Endothelial cell of hepatic sinusoid (primary cell): ENCODE measurements around the gene GCA.

ENCODE experiments used
- in situ Hi-C: cut with HindIII; loops from 2 replicates; pipeline ENCODE4 v1.10.0; 2017; ENCODE audit warnings: low sequenced_read_pairs

GCA gene

GRCh38 chr2:162327134-162327769, 16.7 kb upstream of the GCA start:
- in situ Hi-C loops, result no loop called here

DNA sequence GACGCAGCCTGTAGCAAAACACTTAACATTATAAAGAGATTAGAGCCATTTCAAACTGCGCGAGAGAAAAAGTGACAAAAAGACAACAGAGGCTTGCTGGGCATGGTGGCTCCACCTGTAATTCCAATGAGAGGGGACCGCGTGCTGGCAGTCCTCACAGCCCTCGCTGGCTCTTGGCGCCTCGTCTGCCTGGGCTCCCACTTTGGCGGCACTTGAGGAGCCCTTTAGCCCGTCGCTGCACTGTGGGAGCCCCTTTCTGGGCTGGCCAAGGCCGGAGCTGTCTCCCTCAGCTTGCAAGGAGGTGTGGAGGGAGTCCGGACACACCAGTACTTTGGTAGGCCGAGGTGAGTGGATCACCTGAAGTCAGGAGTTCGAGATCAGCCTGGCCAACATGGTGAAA, 16.1 kb upstream of the GCA start:
- in situ Hi-C loops, result no loop called here

- in situ Hi-C loops, result no loop called here
Observed at GRCh38 chr2:162328424-162329157, 15.3 kb upstream of the GCA start.

DNA sequence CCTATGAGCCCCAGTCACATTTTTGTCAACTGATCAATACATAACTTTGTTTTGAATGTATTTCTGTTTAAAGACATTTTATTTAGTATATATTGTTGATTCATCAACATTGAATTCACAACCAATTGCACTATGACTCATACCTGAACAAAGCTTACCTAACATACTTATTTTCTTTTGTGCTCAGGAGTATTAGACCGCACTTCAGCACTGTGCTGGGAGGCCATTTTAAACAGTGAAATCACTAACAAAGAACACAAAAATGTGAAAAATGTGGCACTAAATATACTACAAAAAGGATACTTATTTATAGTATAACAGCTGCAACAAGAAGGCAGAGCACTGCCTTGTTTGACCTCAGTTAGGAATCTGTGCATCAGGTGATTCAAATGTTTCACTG, 13.1 kb upstream of the GCA start:
- in situ Hi-C loops, result no loop called here

GRCh38 chr2:162333968-162334367, 10.0 kb upstream of the GCA start:
- in situ Hi-C loops, result no loop called here

DNA sequence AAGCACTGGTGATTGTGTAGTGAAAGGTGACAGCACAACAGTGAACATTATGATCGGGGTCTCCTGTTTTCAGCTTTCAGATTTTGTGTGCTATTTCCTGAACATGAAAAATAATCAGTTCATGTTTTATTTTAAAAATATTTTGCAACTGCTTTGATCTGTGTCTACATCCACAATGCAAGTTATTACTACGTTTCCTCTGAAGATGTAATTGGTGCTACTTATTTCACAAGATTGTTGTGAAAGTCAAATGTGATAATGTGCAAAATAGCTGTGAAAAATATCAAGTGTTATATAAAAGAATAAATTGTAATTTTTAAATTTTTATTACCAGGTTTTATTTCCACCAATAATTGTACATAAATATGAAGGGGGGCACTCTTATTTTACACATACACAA, 6.1 kb upstream of the GCA start:
- in situ Hi-C loops, result no loop called here

GRCh38 chr2:162340822-162341221, 3.1 kb upstream of the GCA start:
- in situ Hi-C loops, result no loop called here

DNA sequence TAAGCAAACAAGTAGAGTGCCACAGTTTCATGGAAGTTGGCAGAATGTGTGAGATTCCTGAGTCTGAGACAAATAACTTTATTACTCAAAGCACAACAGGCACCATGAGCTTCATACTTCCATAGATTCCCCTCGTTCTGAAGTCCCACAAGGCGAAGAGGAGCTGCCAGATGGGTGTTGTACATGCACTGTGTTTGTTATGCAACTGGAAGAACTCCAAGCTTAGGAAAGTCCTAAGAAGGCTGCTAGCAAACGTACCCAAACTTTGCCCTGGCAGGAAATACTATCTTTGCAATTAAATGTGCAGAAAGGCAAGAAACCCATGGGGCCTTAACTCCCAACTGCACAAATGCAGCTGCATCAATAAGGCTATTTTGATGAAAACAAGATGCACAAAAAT, 1.6 kb upstream of the GCA start:
- in situ Hi-C loops, result no loop called here

DNA sequence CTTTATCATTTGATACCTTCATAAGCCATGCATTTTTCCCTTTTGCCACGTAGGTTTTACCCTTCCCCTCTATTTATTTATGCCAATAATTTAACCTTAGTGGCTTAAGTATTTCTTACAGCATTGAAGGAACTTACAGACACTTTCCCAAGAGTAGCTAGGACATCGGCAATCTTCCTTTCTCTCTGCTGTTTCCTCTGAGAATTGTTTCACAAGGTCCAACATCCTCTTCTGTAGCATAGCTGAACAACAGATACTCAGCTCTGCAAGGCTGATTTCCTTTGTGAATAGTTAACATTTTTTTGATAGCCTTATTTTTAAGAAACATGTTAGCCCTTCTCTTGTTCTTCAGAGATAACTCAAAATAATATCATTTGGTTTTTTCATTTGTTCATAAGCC, 1.1 kb upstream of the GCA start:
- in situ Hi-C loops, result no loop called here

DNA sequence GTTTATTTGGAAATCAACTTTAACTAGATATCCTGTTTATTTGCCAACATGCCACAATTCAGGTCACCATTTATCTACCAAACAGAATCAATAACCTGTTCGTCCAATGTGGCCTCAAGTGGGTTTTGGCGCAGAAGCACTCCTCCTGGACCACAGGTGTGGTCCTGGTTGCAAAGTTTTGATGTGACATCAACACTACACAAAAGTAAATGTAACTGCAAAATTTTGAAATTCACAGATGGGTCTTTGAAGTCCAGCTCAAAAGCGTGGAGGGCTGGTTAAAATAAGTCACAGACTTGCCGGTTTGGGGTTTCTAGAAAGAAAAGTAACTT, 474 bp upstream of the GCA start:
- in situ Hi-C loops, result no loop called here

DNA sequence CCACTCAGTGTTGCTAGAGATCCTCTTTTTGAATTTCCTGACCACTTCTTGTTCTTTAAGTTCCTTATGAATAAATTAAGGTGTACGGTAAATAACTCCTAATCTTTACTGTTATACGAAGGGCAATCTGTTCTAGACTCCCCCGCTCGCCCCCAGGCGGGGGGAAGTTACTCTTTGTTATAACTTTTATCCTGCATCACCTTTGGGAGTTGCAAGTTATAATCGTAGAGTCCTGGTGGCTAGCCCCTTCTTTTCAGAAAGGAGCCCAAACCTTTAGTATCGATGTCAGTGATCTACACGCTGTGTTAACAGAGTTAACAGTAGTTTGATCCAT, 652 bp downstream of the GCA start:
- in situ Hi-C loops, result no loop called here

- in situ Hi-C loops, result no loop called here
Observed at GRCh38 chr2:162365392-162365791, 21.5 kb downstream of the GCA start.

GRCh38 chr2:162368494-162368893, 24.6 kb downstream of the GCA start:
- in situ Hi-C loops, result no loop called here

DNA sequence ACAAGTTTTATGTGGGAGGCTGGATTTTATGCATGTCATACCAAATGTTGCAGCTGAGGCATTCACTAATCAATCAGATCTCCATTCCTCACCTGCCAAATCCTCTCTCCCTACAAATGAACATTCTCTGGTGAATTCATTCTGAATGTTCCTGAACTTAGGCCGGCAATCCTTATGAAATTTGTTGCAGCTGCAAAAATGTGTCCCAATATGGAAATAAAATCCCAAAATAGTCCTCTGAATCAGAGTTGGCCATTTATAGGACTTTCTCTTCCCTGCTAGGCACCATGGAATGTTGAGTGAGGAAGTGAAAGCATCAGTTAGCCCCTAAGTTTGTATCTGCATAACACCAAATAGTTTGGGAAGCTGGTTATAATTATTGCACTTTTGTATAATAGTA, 25.6 kb downstream of the GCA start:
- in situ Hi-C loops, result no loop called here

- in situ Hi-C loops, result no loop called here
Observed at GRCh38 chr2:162370931-162371330, 27.0 kb downstream of the GCA start.

- in situ Hi-C loops, result no loop called here
Observed at GRCh38 chr2:162372818-162373217, 28.9 kb downstream of the GCA start.

- in situ Hi-C loops, result no loop called here
Observed at GRCh38 chr2:162379719-162380580, 36.0 kb downstream of the GCA start.

GRCh38 chr2:162381851-162382250, 37.9 kb downstream of the GCA start:
- in situ Hi-C loops, result no loop called here

DNA sequence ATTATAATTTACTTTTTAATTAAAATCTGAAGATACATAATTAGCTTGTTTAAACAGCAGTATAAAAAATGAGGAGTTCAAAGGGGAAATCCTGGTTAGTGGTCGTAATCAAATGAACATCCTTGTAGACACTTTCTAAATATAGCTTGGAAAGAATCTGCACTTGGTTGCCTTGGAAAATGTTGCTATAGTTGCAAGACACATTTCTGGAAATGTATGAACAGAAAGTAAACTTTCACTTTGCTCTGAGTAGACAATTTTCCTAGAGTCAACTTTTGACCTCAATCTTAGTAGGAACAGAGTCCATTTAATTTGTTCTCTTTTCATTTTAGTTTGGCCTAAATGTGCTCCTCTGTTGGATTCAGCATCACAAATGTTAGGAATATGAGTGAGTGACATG, 38.3 kb downstream of the GCA start:
- in situ Hi-C loops, result no loop called here

- in situ Hi-C loops, result no loop called here
Observed at GRCh38 chr2:162385536-162385935, 41.6 kb downstream of the GCA start.

- in situ Hi-C loops, result no loop called here
Observed at GRCh38 chr2:162390801-162391200, 46.9 kb downstream of the GCA start.

DNA sequence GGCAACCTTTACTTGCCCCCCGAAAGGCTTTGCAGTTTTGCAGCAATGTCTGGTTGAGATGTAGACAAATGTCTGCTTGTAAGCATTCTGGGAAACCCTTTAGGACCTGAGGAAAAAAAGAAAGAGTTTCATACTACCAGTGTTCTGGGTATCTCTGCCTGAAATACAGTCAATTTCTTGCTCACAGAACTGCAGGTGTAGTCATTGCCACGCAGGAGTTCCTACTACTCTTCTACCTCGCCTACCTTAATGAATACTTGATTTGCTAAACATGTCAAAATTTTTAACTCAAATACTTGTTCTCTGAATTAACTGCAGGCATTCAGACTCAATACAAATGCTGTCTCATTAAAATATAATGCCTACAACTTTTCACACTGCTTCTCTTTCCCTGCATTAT, 56.4 kb downstream of the GCA start:
- in situ Hi-C loops, result no loop called here
